Adrenal gland (tissue), 5 donors: ENCODE data around the gene CENPP.

Source experiments
- CTCF ChIP-seq, 6 experiments: fragments of 450-650 bp in 4 of 6; fragments of 200-600 bp in 2 of 6; sonication (generic) in 1 of 6; IDR thresholded peaks; 1 replicate in 5 of 6; 2 replicates in 1 of 6; pipeline versions ENCODE4 v1.5.1 to v1.8.0; 2016 to 2021; ENCODE audit warnings: antibody characterized with exemption in 6 of 6, mild to moderate bottlenecking in 2 of 6, moderate library complexity in 1 of 6
- POLR2A ChIP-seq, 2 donors: fragments of 450-650 bp; IDR thresholded peaks; one replicate each; pipeline ENCODE4 v1.6.1; 2017; ENCODE audit warnings: antibody characterized with exemption in 2 of 2, mild to moderate bottlenecking in 2 of 2, moderate library complexity in 1 of 2
- donor health status: DM: no; HTN: no; CAD: no.

GRCh38 chr9:92483627-92484545 lies 158.1 kb downstream of the CENPP start:
- TF ChIP-seq CTCF (IDR thresholded peaks at IDR 0.05) (no peak), POLR2A (IDR thresholded peaks at IDR 0.05) (no peak)
